ENCODE results near the gene PLET1.
A peak's percentile ranks its signal among the peaks of the same experiment; 100 is the strongest.

PLET1 gene

DNA sequence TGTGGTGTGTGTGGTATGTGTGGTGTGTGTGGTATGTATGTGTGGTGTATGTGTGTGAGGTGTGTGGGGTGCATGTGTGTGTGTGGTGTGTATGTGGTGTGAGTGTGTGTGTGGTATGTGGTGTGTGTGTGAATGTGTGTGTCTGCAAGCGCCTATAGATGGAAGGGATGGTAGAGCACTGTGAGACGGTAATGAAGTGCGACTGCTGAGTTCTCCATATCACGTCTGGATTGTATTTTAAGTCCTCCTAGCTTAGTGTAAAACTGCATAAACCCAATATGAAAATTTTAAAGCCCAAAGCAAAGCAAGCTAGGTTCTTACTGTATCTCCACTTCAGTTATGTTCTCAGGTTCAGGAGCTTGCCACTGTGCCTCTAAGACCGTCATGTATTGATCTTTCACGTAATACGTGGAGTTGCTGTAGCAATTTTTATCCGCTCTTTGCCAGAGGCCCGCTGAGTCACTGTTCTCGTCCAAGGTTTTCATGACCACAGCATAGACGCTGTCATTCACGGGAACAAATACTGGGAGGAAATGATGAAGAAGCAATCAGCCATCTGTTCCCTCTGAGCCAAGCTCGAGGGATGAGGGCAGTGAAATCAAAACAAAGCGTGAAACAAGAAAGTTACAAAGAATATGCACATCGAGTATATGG lies 5.5 kb downstream of the PLET1 start:
- no peak for DNase-seq
- in situ Hi-C loops (cut with HindIII; ENCODE audit: low pct_ligation_motif_present, low pct_unique_long_range_greater_than_20kb, low sequenced_read_pairs) = no loop called here

DNA sequence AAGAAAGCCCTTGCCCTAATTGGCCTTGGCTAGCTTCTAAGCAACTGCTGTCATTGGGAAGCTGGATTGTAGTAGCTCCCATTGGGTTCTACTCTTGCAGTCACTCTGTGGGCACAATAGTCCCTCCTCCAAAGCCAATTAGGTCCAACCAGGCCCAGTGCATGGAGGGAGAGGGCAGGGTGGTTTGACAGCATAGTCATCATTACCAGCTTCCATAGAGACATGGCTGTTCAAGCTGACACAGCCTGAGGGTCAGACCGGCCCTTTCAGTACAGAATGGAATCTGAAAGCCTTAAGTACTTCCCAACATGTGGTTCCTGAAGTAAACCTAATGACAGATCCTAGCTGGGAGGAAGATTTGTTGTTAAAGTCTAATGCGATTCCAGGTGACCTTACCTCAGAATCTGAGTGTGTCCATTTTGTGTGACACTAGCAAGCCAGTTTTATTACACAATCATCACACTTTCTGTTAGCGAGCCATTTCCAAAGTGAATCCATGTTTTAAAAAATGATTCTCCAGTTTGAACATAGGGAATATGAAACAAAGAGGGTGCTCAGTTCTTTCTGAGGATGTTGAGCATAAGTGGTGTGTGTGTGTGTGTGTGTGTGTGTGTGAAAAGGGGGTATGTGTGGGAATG lies 6.9 kb downstream of the PLET1 start:
- in situ Hi-C loops (cut with HindIII; ENCODE audit: low pct_ligation_motif_present, low pct_unique_long_range_greater_than_20kb, low sequenced_read_pairs) = no loop called here
- no peak for DNase-seq

DNA sequence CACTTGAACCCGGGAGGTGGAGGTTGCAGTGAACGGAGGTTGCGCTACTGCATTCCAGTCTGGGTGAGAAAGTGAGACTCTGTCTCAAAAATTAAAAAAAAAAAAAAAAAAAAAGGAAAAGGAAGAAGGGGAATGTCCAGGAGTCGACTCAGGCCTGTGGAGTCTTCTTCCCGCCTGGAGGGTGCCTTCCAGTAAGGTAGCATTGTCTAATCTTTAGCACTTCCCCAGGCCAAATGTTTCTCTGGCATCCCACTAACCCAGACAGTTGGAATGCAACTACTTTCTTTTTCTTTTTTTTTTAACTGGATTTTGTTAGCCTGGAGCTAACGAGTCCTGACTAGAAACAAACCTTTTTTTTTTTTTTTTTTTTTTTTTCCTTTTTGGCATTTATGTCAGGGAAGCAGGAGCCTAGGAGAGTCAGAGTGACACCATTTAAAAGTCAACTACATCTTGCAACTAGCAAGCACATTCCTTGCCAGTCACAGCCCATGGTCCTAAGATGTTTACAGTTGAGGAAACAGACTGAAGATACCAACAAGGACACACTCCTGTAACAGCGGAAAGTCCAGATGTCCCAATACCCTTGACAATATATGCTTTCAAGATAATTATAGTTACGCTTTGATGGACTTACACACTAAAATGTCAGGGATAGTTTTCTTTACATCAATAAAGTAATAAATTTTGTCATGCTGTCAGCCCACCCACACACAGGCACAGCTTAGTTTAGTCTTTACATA lies 10.6 kb downstream of the PLET1 start:
- DNase-seq = no peak
- in situ Hi-C loops (cut with HindIII; ENCODE audit: low pct_ligation_motif_present, low pct_unique_long_range_greater_than_20kb, low sequenced_read_pairs) = no loop called here

DNA sequence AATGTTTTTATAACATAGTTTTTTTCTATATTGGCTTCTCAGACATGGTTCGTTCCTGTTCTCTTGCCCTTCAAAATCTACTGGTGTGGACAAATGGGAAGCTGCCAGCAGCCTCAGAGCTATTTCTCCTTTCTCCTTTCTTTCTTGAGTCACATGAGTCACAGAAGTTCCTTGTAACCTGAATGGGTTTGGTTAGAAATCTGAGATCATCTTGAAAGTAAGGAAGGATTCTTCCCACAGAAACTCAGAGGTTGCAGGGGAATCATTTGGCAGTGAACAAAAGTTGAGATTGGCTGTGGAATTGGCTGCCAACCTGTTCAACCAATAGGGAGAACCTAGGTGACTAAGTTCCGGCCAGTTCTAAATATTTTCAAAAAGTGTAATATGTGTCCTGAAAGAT lies 12.5 kb downstream of the PLET1 start:
- in situ Hi-C loops (cut with HindIII; ENCODE audit: low pct_ligation_motif_present, low pct_unique_long_range_greater_than_20kb, low sequenced_read_pairs) = no loop called here
- no peak for DNase-seq

DNA sequence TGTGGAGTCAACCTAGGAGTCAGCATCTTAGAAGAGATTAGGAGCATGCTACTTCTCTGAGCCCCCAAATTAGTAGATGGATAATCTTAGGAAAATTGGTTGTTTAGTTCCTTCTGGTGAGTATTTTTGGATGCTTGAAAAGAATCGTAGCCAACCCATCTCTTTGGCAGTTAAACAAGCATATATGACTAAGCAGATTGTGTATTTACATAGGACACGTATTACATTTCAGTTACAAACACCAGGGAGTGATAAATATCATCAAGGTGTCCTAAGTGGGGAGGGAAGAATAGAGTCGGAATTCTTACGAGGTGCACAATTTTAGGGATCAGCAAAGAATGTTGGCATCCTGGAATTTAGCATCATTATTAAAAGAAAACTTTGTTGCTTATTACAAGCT lies 13.5 kb downstream of the PLET1 start:
- DNase-seq = no peak
- in situ Hi-C loops (cut with HindIII; ENCODE audit: low pct_ligation_motif_present, low pct_unique_long_range_greater_than_20kb, low sequenced_read_pairs) = no loop called here

DNA sequence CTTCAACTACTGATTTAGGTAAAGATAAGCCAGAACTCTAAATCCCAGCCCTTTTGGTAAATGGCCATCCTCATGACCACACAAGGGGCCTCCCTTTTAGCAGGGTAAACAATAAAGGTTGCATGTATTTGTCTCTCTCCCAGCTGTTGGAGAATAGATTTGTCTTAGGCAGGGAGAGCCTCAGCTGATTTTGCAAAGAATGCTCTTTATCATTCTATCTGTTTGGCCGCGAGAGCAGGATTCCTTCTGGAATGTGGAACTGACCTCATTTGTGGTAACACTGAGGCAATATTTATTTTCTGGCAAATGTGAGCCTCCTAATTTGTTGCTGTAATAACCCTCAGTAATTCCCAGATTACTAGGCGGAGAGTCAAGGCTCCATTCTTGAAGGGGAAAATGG lies 19.2 kb downstream of the PLET1 start:
- in situ Hi-C loops (cut with HindIII; ENCODE audit: low pct_ligation_motif_present, low pct_unique_long_range_greater_than_20kb, low sequenced_read_pairs) = no loop called here
- DNase-seq = no peak

DNA sequence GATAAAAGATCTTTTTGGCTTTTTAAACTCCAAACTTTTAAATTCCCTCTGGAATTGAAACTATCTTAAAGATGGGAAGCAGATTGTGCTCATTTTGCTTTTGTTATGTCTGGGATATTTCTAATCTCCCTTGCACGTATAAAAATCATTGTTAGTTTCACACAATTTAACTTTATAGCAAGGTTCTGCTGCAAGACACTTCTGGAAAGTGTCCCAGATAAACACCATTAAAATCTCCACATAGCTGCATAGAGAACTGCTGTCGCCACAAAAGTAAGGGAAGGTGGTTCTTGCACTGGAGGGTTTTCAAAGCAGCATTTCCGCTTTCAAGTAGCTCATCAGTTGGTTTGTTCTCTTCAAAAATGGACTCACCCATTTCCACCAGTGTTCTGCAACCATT lies 22.6 kb downstream of the PLET1 start:
- no peak for DNase-seq
- in situ Hi-C loops (cut with HindIII; ENCODE audit: low pct_ligation_motif_present, low pct_unique_long_range_greater_than_20kb, low sequenced_read_pairs) = no loop called here

DNA sequence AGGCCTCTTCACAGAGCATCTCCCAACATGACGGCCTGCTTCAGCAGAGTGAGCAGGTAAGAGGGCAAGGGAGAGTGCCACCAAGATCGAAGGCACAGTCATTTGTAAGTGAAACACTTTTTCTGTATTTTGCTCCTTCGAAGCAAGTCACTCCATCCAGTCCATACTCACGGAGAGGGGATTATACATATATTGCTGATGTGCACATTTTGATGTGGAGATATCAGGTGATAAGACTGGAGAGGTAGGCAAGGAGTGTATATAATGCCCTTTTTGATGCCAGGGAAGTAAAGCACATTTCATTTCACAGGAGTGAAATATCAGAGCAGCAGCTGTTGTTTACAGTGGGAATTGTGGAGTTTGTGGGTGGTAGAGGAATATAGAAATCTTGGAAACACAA lies 23.2 kb downstream of the PLET1 start:
- in situ Hi-C loops (cut with HindIII; ENCODE audit: low pct_ligation_motif_present, low pct_unique_long_range_greater_than_20kb, low sequenced_read_pairs) = no loop called here
- no peak for DNase-seq

DNA sequence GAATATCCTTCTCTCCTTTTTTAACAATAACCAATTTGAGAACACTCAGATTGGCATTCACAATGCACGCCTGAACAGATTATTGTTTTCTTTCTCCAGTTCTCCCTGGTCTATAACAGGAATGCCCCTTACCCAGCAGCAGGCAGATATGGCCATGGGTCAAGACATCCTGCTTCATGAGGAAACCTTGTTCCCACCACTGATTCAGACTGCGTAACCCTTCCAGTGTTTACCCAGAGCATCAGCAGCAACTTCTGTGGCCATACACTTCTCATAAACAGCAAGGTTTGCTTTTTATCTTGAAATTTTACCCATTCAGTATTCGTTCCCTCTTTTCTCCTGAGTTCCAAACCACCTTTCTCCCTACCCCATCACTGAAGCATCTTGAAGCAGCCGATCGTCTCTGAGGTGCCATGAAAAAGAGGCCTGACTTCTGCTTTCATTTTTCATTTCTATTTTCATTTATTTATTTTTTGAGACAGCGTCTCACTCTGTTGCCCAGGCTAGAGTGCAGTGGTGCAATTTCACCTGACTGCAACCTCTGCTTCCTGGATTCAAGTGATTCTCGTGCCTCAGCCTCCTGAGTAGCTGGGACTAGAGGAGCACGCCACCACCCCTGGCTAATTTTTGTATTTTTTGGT lies 24.8 kb downstream of the PLET1 start:
- no peak for DNase-seq
- in situ Hi-C loops (cut with HindIII; ENCODE audit: low pct_ligation_motif_present, low pct_unique_long_range_greater_than_20kb, low sequenced_read_pairs) = no loop called here

DNA sequence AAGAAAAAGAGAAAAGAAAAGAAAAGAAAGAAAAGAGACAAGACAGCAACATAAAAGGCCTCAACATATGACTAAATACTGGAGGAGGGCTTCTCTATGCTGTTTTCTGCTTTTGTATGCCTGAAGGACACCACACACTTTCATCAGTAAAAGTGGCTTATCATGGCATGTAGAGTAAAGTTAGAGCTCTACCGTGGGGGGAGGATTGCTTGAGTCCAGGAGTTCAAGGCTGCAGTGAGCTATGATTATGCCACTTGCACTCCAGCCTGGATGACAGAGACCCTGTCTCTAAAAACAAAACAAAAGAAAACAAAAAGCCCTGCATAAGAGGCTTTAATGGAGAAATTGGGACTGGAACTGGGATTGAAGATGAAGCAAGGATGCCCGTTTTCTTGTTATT lies 28.7 kb downstream of the PLET1 start:
- in situ Hi-C loops (cut with HindIII; ENCODE audit: low pct_ligation_motif_present, low pct_unique_long_range_greater_than_20kb, low sequenced_read_pairs) = no loop called here
- DNase-seq = no peak

DNA sequence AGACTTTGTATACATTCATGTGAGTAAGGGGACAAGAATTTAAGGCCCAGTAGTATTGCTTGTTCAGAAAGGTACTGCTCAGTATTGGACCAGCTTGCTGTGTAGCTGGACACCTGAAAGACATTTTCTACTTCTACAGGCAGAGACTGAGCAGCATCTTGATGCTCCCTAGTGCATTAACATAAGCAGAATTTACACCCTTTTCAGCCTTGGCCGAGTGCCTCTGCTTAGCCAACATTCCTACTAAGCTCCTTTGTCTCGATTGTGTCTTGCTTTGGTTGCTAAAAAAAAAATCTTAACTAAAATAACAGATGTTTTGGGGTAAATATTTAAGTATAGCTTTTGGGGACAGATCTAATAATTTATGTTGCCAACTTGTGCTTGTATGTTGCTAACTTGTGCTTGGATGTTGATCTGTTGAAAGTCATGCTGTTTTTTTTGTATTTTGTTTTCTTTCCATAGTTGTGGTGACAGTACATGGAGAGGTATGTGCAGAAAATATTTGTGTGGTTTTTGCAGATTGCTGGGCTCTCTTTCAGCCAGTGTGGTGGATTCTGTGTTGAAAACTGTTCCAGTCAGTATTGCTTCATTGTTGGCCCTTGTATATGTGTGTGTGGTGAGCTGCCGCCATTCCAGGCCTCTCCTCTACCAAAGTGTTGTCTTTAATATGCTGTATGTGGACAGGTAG lies 30.8 kb downstream of the PLET1 start:
- no peak for DNase-seq
- in situ Hi-C loops (cut with HindIII; ENCODE audit: low pct_ligation_motif_present, low pct_unique_long_range_greater_than_20kb, low sequenced_read_pairs) = no loop called here

DNA sequence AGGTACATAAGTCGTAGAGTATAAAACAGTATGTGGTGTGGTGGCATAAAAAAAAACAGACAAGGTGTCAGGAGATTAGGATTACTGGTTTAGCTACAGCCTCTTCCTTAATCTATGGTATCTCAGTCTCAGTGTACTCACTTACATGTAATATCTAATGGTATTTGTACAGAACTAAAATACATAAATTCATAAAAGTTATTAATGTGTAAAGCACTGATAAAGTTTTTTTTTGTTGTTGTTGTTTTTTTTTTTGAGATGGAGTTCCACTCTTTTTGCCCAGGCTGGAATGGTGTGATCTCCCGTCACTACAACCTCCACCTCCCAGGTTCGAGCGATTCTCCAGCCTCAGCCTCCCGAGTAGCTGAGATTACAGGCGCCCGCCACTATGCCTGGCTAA lies 31.5 kb downstream of the PLET1 start:
- in situ Hi-C loops (cut with HindIII; ENCODE audit: low pct_ligation_motif_present, low pct_unique_long_range_greater_than_20kb, low sequenced_read_pairs) = no loop called here
- DNase-seq = no peak

DNA sequence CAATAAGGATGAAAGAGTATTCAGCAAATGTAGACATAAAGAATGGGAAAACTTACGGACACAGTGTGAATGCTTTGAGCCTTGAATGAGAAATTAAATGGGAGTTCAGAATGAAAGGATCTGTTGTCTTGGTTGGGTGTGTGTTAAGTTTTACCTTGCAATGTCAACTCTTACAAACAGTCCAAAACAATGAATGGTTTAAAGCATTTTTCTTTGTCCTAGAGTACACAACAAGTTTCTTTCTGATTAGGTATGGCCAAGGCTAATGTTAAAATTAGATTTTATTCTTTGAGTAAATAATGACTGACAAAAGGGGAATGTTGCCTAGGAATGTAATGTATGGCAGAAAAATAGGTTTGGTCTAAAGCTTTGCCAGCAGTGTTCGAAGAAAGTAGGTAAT lies 32.0 kb downstream of the PLET1 start:
- DNase-seq = no peak
- in situ Hi-C loops (cut with HindIII; ENCODE audit: low pct_ligation_motif_present, low pct_unique_long_range_greater_than_20kb, low sequenced_read_pairs) = no loop called here

DNA sequence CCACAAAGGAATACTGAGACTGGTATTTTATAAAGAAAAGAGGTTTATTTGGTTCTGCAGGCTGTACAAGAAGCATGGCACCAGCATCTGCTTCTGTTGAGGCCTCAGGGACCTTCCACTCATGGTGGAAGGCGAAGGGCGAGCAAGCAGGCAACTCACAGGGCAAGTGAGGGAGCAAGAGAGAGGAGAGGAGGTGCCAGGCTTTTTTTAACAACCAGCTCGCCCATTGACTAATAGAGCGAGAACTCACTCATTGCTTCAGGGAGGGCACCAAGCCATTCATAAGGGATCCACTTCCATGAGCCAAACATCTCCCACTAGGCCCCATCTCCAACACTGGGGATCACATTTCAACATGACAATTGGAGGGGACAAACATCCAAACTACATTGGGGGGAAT lies 33.2 kb downstream of the PLET1 start:
- no peak for DNase-seq
- in situ Hi-C loops (cut with HindIII; ENCODE audit: low pct_ligation_motif_present, low pct_unique_long_range_greater_than_20kb, low sequenced_read_pairs) = no loop called here

DNA sequence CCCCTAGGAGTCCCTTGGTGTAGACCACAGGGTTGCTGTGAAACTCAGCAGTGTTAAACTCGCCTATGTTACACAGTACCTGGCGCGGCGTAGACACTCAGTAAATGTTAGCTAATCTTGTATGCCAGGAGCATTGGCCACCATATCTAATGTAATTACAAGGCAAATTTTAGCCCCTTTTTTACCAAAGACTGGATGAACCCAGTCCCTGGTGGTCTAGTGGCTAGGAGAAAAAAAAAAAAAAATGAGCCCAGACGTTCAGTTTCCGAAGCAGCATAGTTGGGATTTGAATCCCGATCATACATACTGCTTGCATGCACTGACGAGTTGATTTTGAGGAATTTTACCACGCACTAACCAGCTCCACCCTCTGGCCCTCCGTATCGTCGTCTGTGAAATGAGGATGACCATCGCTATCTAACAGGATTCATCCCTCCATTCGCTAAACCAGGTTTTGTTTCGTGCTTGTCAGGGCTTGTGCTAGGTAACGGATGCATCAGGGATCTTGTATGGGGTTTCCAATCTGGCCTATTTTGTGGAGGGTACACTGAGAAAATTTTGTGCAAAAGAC lies 33.7 kb downstream of the PLET1 start:
- in situ Hi-C loops (cut with HindIII; ENCODE audit: low pct_ligation_motif_present, low pct_unique_long_range_greater_than_20kb, low sequenced_read_pairs) = no loop called here
- DNase-seq = peak; percentile 27

DNA sequence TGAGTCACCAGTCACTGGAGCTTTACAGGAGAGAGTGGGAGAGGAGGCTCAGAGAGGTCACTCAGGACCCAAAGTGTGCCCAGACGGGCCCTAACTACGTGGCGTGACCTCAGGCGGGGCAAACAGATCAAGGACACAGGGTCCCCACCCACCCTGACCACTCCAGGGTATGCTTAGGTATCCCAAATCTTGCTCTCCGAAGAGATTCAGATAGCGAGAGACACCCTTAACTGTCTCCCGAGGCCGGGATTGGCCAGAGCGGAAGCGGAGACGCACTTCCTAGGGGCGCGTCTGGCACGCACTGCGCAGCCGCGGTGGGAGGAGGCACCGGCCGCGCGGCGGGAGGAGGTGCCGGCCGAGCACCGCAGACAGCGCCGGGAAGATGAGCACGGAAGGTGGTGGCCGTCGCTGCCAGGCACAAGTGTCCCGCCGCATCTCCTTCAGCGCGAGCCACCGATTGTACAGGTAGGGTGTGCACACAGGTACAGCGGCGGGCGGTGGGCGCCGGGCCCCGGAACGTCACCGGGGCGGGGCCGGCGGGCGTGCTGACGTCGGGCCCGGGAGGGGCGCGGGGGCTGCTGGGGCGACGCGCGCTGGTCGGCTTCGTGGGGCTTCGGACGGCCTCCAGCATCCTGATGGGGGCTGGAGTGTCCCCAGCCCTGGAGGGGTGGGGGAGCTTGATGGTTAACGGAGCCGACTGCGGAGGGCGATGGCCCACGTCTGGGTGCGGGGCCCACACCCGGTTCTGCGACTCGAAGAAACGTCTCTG lies 34.4 kb downstream of the PLET1 start, which contains the start of gene PTS:
TSS of gene PTS (plus strand) at position 367 of the 769 bp plus-strand sequence. CDS start at position 383, 16 bp downstream.
- in situ Hi-C loops (cut with HindIII; ENCODE audit: low pct_ligation_motif_present, low pct_unique_long_range_greater_than_20kb, low sequenced_read_pairs) = no loop called here
- peak; percentile 88 for DNase-seq

DNA sequence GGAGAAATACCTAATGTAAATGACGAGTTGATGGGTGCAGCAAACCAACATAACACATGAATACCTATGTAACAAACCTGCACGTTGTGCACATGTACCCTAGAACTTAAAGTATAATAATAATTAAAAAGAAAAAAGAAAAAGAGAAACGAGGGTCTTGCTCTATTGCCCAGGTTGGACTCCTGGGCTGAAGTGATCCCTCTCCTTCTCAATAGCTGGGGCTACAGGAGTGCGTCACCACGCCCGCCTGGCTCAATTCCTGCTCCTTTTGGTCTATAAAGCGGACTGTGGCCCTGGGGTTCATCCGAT lies 35.0 kb downstream of the PLET1 start:
- peak; percentile 70 for DNase-seq
- in situ Hi-C loops (cut with HindIII; ENCODE audit: low pct_ligation_motif_present, low pct_unique_long_range_greater_than_20kb, low sequenced_read_pairs) = no loop called here

Data from ACHN (cell line).